AG08395 (cell line): ENCODE measurements around the gene CFAP410.
A peak's percentile ranks its signal among the peaks of the same experiment; 100 is the strongest.
"Not testable (repeated sequence)": the region's sequence is repeated elsewhere in the genome, so short reads cannot be mapped to it uniquely, and the experiment has no call there.

ENCODE experiments used
- DNase-seq: peaks from one replicate; pipeline ENCODE4 v3.0.0; 2012; ENCODE audit warnings: mixed read lengths, low spot score

CFAP410 gene

GRCh38 chr21:44350773-44351481, 11.7 kb upstream of the CFAP410 start:
- DNase-seq = no peak

DNA sequence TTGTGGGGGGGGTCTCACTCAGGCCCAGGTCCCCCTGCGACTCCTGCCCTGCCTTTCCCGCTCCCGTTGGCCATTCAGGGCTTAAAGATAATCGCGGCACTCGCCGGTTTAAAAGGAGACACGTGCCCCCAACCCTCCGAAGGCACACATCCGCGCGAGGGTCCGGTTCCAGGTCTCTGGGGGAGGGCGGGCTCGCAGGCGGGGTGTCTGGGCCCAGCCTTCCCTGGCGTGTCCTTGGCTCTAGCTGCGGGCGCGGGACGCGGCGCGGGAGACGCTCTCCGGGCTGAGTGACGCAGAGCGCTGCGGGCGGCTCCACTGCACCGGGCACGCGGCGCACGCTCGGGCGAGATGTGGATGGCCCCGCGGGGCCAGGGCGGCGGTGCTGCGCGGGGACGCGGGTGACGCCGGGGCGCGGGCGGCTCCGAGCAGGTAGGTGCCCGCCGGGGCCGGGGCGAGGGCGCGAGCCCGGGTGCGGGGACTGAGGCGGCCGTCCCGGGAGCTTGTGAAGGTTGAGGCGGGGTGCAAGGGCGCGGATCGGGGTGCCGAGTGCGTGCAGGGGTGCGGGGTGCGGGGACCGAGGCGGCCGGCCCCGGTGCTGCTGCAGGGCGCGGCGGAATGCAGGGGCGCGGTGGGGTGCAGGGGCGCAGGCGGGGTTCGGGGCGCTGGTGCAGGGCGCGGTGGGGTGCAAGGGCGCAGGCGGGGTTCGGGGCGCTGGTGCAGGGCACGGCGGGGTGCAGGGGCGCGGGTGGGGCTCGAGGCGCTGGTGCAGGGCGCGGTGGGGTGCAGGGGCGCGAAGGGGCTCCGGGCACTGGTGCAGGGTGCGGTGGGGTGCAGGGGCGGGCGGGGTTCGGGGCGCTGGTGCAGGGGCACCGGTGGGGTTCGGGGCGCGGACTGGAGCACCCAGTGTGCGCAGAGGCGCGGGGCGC, 10.9 kb upstream of the CFAP410 start:
- no peak for DNase-seq

- DNase-seq = no peak
These were observed 10.2 kb upstream of the CFAP410 start for GRCh38 chr21:44349416-44349846.

DNA sequence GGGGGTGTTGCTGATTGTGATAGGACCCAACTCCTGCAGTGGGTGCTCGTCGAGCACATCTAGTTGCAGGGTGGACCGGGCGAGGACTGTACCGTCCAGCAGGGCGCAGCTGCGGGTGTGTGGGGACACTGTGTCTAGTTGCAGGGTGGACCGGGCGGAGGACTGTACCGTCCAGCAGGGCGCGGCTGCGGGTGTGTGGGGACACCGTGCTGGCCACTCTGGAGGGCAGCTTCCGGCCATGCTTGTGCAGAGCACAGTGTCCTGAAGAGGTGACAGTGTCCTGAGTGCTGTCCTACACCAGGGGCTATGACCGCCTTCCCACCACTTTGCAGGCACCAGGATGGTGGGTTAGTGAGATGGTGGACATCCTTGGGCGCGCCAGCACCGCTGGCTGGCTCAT, 9.7 kb upstream of the CFAP410 start:
- no peak for DNase-seq

DNA sequence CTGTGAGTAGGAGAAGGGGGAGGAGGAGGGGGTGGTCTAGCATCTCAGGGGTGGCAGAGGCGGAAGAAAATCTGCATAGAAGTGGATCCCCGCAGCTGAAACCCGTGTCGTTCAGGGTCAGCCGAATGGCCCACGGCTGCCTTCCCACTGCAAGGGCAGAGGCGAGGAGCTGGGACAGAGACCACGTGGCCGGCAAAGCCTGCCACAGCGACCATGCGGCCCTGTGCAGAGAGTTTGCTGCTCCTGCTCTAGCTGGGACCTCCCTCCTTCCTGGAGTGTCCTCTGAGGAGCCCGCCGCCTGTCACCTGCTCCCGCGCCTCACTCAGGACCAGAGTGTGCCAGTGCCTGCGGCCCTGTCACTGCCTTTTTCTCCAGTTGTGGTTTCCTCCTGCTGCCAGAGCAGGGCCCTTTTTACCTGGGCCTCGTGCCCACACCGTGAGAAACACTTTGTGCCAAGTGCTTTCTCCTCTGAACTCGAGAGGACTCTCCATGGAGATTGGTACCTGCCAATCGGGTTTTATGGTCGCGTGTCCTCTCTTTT, 8.8 kb upstream of the CFAP410 start:
- DNase-seq = no peak

- no peak for DNase-seq
These were observed 6.3 kb upstream of the CFAP410 start for GRCh38 chr21:44345495-44345894.

DNA sequence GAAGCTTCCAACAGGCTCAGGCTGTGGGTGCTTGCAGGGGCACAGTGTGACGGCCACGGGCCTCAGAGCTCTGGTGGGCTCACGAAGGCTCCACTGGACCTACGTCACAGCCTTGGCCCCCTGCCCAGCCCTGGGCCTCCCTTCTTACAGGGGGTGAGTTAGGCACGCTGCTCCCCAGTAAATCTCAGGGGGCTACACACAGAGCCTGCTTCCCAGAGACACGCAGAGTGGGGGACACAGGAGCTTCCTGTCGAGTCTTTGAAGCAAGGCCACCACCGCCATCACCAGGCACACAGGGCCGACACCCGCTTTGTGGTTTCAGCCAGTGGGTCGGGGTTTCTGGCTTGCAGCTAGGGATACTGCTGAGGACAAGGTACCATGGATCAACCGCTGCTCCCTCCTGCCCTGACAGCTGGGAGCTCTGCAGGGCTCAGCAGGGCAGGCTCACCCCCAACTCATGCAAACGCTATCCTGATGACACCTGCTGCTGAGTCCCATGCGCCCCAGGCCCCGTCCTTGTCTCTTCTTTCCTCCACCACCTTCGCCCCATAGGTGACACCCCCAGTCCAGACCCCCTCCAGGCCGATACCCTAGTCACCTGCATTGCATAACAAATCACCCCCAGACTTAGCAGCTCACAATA, 5.5 kb upstream of the CFAP410 start:
- DNase-seq = no peak

- not testable (repeated sequence) for DNase-seq
These were observed 3.8 kb upstream of the CFAP410 start for GRCh38 chr21:44342981-44343380.

DNA sequence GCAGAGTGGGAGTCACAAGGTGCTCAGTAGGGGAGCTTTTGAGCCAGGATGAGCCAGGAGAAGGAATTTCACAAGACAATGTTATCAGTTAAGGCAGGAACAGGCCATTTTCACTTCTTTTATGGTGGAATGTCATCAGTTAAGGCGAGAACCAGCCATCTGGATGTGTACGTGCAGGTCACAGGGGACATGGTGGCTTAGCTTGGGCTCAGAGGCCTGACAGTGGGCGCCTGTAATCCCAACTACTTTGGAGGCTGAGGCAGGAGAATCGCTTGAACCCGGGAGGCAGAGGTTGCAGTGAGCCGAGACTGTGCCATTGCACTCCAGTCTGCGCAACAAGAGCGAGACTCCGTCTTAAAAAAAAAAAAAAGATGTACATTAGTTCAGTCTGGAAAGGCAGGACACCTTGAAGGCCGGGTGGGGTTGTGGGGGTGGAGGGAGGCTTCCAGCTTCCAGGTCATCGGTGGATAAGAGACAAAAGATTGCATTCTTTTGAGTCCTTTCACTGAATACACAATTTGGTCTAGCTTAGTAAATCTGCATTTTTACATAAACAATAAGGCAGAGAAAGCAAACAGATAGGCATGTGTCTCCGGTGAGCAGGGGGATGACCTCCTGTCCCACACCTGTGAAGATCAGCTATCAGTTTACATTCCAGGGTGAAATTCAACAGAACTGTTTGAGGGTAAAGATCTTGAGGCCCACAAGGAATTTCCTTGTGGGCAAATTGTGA, 2.7 kb upstream of the CFAP410 start:
- not testable (repeated sequence) for DNase-seq

- DNase-seq = peak; percentile 58
These were observed 972 bp downstream of the CFAP410 start for GRCh38 chr21:44337941-44338895.

DNA sequence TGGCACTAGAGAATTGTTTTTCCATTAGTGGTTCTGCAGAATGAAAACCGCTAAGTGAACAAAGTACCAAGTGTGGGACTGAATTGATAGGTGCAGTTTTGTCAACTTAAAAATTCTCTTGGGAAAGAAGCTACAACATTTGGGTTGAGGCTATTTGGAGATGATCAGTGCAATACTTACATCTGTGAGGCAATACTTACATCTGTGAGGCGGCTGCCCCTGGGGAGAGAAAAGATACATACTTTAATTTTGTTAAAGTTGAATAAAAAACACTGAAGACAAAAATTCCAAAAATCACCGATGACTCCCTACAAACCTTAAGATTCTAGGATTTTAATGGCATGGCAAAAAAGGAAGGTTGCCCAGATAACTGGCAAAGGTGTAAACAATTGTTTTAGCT, 1.7 kb downstream of the CFAP410 start:
- no peak for DNase-seq

DNA sequence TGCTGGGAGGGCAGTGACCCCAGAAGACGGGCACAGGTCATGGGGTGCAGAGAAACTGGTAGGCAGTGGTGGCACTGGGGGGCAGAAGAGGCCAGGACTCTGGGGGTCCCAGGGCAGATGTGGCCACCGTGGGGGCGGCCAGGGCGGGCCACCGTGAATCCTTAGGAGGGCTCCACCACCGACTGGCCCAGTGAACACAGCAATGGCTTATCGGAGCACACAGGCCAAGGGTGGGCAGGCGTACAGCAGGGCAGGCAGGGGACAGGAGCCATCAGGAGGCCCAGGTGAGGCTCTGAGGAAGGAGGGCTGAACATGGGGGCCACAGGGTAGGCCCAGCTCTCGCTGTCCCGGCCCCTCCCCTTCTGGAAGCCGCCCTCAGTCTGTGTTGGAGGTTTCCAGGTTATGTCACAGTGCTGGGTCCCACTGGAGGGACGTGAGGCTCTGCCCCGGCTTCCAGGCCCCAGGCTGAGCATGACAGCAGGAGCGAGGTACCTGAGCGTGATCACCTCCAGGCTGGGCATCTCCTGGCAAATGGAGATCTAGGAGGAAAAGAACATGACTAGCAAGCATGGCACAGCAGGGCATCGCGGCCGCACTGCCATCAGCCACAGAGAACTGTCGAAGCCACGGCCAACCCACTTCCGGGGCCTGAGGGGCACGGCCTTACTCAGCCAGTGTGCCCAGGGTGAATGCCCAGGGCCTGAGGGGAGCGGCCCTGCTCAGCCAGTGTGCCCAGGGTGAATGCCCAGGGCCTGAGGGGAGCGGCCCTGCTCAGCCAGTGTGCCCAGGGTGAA, 3.7 kb downstream of the CFAP410 start:
- DNase-seq = no peak

GRCh38 chr21:44334329-44335030, 4.7 kb downstream of the CFAP410 start:
- DNase-seq = no peak

- no peak for DNase-seq
These were observed 5.5 kb downstream of the CFAP410 start for GRCh38 chr21:44333509-44334328.

DNA sequence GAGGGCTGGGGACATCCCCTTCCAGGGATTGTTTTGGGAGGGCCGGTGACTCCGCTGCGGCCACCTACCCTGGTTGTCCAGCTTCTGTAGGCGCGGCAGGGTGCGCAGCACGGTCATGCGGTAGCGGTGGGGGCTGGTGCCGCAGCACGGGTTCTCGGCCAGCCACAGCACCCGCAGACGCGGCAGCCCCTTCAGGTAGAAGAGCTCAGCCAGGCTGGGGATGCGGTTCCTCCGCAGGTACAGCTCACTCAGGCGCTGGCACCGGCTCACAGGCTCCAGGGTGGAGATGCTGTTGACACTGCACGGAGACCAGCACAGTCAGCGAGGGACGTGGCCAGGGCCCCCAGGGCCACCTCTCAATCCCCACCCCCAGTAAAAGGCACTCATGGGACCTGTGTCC, 6.2 kb downstream of the CFAP410 start:
- DNase-seq = no peak

DNA sequence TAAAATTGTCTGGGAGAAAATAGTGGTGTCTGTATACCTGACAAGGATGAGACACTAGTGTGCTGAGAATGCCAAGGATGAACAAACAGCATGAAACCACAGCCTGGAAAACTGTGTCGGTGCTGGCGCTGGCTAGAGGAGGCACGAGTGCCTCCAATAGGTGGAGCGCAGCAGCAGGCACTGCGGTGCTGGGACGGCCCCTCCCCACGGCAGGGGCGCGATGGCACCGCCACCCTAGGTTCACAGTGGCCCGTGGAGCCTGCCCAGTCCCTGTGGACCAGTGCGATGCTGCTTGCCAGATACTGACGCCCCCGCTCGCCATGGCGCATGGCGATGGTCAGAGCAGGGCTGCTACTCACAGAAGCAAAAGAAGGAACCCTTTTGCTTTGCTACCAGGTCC, 6.8 kb downstream of the CFAP410 start:
- no peak for DNase-seq

DNA sequence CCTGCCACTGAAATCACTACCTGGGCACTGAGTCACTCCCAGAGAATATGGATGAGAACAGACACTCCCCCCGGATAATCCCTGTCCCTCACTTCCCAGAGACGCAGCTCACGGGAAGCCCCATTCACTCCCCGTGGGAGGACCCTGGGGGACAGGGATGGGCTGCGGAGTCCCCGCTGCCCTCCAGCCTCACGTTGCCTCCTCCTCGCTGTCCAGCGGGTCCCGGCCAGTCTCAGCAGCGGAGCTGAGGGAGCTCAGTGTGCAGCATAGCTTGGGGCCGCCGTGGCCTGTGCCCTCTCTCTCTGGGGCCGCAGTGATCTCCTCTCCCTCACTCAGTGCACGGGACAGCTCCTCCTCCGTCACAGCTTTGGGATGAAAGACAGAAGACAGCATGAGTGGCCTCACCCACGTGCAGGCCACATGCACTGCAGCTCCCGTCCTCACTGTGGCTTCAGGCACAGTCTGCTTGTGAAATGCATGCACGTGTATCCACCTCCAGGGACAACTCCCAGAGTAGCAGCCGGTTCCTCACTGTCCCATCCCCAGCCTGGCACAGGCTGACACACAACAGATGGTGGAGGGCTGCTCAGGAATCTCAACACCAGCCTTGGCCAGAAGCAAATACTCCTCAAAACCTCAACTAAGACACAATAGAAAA, 7.4 kb downstream of the CFAP410 start:
- peak; percentile 18 for DNase-seq

DNA sequence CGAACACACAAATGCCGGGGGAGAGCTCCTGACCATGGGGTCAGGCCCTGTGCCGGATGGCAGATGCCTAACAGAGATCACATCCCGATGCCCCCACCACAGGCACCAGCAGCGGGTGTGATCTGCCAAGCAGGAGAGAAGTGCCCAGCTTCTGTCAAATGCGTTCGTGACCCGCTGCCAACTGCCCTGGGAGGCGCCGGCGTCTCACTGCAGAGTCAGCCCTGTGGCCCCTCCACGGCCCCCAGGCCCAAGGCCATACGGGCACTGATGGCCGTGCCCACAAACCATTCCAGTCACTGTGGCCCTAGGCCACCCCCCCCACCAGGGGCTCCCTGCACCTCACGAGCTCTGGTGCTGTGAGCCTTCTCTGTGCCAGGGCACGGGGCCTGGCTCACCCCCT, 8.0 kb downstream of the CFAP410 start:
- DNase-seq = no peak
